Natural killer cell (primary cell): ENCODE results near the gene PTPRN2. TPM values are rescaled to one million over a fixed set of nuclear protein-coding genes. Genes with fewer than 3 reads are reported as not detected.

Experiments used
- ATAC-seq, 3 donors: fragments of 150-1000 bp in 2 of 3; fragments of 200-7000 bp in 1 of 3; cut with Tn5 transposase; 1 replicate in 1 of 3; 2 replicates in 2 of 3; pipeline ENCODE4 v1.10.0; 2021; ENCODE audit warnings: mild to moderate bottlenecking in 2 of 3, moderate library complexity in 2 of 3
- DNase-seq, 2 donors: peaks; one replicate each; pipeline versions ENCODE4 v3.0.0 to v3.0.0-alpha.2; 2013 to 2021; ENCODE audit warnings: mixed read lengths in 1 of 2
- H3K27ac ChIP-seq: one replicate; pipeline ENCODE4 v1.5.1; 2013; ENCODE audit warnings: mild to moderate bottlenecking, low read length
- H3K27me3 ChIP-seq: one replicate; pipeline ENCODE4 v1.6.1; 2013; ENCODE audit warnings: low read length; ENCODE audit not compliant: control insufficient read depth, insufficient read depth
- H3K36me3 ChIP-seq: one replicate; pipeline ENCODE4 v1.6.1; 2013; ENCODE audit warnings: low read length; ENCODE audit not compliant: control insufficient read depth, insufficient read depth
- H3K4me1 ChIP-seq: one replicate; pipeline ENCODE4 v1.6.1; 2013; ENCODE audit warnings: low read length; ENCODE audit not compliant: control insufficient read depth, insufficient read depth
- H3K4me3 ChIP-seq: one replicate; pipeline ENCODE4 v1.5.1; 2013; ENCODE audit warnings: low read length
- H3K9me3 ChIP-seq: one replicate; pipeline ENCODE4 v1.6.1; 2013; ENCODE audit warnings: low read length; ENCODE audit not compliant: control insufficient read depth, insufficient read depth
- H3K27ac Mint-ChIP-seq, 2 donors: one replicate each; pipeline ENCODE4 v1.8.0; 2022; ENCODE audit warnings: mild to moderate bottlenecking in 2 of 2, mixed read lengths in 2 of 2, moderate library complexity in 1 of 2
- H3K27me3 Mint-ChIP-seq, 2 donors: one replicate each; pipeline ENCODE4 v1.8.0; 2022; ENCODE audit warnings: low read depth in 2 of 2, mixed read lengths in 2 of 2
- H3K36me3 Mint-ChIP-seq: one replicate; pipeline ENCODE4 v1.8.0; 2022; ENCODE audit warnings: mixed read lengths
- H3K4me1 Mint-ChIP-seq, 2 donors: one replicate each; pipeline ENCODE4 v1.8.0; 2022; ENCODE audit warnings: mixed read lengths in 2 of 2
- H3K4me3 Mint-ChIP-seq: one replicate; pipeline ENCODE4 v1.8.0; 2022; ENCODE audit warnings: mild to moderate bottlenecking, moderate library complexity, mixed read lengths
- H3K9me3 Mint-ChIP-seq, 2 donors: one replicate each; pipeline ENCODE4 v1.8.0; 2022; ENCODE audit warnings: mixed read lengths in 2 of 2
- WGBS: methylation state at CpG from one replicate; pipeline ENCODE4 v1.1.7; 2013; ENCODE audit warnings: missing lambda C conversion rate; ENCODE audit not compliant: insufficient coverage; 5-methylcytosine and 5-hydroxymethylcytosine counted together
- intact Hi-C: fragments of 100-400 bp; cut with micrococcal nuclease; formaldehyde crosslinking; loops from one replicate; pipeline ENCODE4 v1.14.2; 2022
- total RNA-seq, 4 donors: library from RNA; stranded (reverse); fragments of 120-200 nt in 1 of 4; gene quantifications; one replicate each; pipeline versions ENCODE4 v1.2.3 to v1.2.4, GENCODE V29; 2013 to 2022
- TF ChIP-seq, protein P1 (sequence below): fragments of 200-600 bp; IDR thresholded peaks from one replicate; pipeline ENCODE4 v1.8.0; 2022; ENCODE audit warnings: antibody characterized with exemption

PTPRN2 gene
- total RNA-seq, 3 donors from 2014 or later (not counting 1 experiment from before 2014, with no cell fraction given): 1.3 to 2.5 (median 1.9) TPM

DNA sequence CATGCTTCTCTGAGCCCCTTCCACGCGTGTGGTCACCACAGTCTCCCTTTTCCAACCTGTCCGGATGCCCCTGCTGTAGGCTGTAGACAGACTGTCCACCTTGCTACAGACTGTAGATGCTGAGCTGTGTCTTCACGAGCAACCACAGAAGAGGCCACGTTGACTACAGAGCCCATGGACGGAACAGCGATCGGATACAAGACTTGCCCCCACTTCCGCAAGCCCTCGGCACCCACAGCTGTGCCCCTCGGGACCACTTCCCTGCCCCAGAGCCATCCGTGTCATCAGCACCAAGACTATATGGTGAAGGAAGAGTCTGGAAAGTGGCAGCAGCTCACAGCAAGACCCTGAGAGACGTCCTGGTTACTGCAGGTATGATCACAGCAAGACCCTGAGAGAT, 759.4 kb downstream of the PTPRN2 start:
- ATAC-seq: no peak
- Mint-ChIP-seq H3K4me3 (no peak overlapping the region), H3K27ac (no peak overlapping the region), H3K36me3 (no peaks in the 10 kb centered on the region), H3K9me3 (no peaks in the 10 kb centered on the region), H3K4me1 (no peaks in the 10 kb centered on the region), H3K27me3 (no peaks in the 10 kb centered on the region)
- no peaks in the 10 kb centered on the region for H3K27me3 ChIP-seq
- DNase-seq: no peak
- H3K36me3 ChIP-seq: no peaks in the 10 kb centered on the region
- no peak overlapping the region for H3K27ac ChIP-seq
- WGBS: 91% methylated on average over 13 of the region's 13 CpGs
- H3K4me3 ChIP-seq: no peak overlapping the region
- no peaks in the 10 kb centered on the region for H3K9me3 ChIP-seq
- no peaks in the 10 kb centered on the region for H3K4me1 ChIP-seq
- TF ChIP-seq, protein P1, sequence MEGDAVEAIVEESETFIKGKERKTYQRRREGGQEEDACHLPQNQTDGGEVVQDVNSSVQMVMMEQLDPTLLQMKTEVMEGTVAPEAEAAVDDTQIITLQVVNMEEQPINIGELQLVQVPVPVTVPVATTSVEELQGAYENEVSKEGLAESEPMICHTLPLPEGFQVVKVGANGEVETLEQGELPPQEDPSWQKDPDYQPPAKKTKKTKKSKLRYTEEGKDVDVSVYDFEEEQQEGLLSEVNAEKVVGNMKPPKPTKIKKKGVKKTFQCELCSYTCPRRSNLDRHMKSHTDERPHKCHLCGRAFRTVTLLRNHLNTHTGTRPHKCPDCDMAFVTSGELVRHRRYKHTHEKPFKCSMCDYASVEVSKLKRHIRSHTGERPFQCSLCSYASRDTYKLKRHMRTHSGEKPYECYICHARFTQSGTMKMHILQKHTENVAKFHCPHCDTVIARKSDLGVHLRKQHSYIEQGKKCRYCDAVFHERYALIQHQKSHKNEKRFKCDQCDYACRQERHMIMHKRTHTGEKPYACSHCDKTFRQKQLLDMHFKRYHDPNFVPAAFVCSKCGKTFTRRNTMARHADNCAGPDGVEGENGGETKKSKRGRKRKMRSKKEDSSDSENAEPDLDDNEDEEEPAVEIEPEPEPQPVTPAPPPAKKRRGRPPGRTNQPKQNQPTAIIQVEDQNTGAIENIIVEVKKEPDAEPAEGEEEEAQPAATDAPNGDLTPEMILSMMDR: no peak
- intact Hi-C loops: no loop called here

DNA sequence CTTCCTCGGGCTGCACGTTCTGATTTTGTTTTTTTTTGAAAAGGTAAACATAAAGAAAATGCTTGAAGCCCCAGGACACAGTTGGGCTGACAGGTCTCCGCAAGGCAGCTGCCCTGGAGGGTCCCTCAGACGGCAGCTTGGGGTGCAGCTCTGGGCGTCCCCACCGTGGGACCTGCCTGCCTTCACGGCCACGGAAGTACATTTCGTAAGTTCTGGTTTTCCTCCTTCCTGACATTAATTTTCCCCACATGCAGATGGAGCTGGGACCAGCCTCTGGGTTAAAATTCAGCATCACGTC, 759.8 kb downstream of the PTPRN2 start:
- intact Hi-C loops: no loop called here
- Mint-ChIP-seq H3K27ac (no peak overlapping the region), H3K4me3 (no peak overlapping the region)

DNA sequence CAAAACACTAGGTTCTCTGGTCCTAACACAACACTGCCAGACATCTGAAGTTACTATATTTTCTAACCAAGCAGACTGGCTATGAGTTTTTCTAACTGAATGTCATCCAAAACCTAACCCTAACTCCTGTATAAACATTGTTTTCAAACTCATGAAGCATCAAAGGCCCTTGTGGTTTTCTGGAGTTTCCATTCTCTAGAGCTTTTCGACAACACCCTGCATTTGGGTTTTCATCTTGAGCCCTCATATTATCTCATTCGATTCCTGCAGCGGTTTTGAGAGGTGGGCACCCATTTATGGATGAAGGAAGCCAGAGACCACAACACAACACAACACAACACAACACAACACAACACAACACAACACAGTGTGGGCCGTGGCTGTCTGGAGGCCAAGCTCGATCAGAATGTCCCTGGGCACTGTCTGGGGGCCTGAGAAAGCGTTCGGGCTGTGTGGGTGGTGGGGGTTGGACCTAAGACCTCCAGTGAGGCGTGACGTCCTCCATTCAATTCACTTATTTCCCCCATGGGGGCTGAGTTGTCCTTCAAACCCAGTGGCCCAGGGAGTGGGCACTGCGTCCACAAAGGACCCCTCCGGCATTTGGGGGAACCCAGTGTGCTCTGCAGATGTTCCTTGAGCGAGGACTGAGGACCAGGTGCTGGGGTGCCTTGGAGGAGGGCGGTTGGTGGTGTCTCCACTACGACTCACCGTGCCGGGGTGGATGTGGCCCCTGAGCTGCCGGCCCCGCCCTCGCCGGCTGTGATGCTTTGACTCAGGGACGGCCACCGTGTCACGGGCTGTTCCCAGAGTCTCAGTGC, 760.4 kb downstream of the PTPRN2 start:
- no peaks in the 10 kb centered on the region for H3K9me3 ChIP-seq
- H3K27ac ChIP-seq: no peak overlapping the region
- 84% methylated on average over 19 of the region's 23 CpGs for WGBS
- DNase-seq (peak in 1 of 2 donors; percentile 52), ATAC-seq (no peak)
- Mint-ChIP-seq H3K36me3 (no peaks in the 10 kb centered on the region), H3K4me3 (no peak overlapping the region), H3K4me1 (no peaks in the 10 kb centered on the region), H3K27ac (no peak overlapping the region), H3K27me3 (no peaks in the 10 kb centered on the region), H3K9me3 (no peaks in the 10 kb centered on the region)
- H3K4me3 ChIP-seq: no peak overlapping the region
- no peaks in the 10 kb centered on the region for H3K4me1 ChIP-seq
- H3K27me3 ChIP-seq: no peaks in the 10 kb centered on the region
- no peaks in the 10 kb centered on the region for H3K36me3 ChIP-seq
- TF ChIP-seq, protein P1: no peak
- intact Hi-C loops: no loop called here

More for the DNA sequence above, 759.8 kb downstream of the PTPRN2 start:
- Mint-ChIP-seq H3K9me3 (no peaks in the 10 kb centered on the region), H3K27me3 (no peaks in the 10 kb centered on the region), H3K4me1 (no peaks in the 10 kb centered on the region), H3K36me3 (no peaks in the 10 kb centered on the region)
- DNase-seq (no peak), ATAC-seq (no peak)
- Histone ChIP-seq H3K27me3 (no peaks in the 10 kb centered on the region), H3K27ac (no peak overlapping the region), H3K4me3 (no peak overlapping the region), H3K4me1 (no peaks in the 10 kb centered on the region), H3K9me3 (no peaks in the 10 kb centered on the region), H3K36me3 (no peaks in the 10 kb centered on the region)
- TF ChIP-seq, protein P1: no peak
- 63% methylated on average over 10 of the region's 10 CpGs for WGBS

DNA sequence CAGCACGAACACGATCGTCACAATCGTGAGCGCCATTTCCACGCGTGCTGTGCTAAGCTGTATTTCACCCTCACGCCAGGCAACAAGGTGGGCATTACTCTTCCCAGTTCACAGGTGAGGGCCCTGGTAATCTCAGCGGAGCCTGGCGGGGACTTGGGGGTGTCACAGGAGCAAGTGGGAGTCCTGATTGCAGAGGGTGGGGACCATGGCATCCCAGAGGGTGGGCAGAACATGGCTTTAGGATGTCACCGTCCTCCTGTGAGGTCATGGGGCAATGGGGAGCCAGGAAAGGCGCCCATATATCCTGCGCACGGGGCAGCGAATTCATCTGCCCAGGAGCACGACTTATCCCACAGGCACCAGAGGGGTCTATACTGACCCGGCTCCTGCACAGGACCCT, 761.1 kb downstream of the PTPRN2 start:
- intact Hi-C loops: no loop called here
- Histone ChIP-seq H3K9me3 (no peaks in the 10 kb centered on the region), H3K4me3 (no peak overlapping the region), H3K4me1 (no peaks in the 10 kb centered on the region), H3K27me3 (no peaks in the 10 kb centered on the region), H3K36me3 (no peaks in the 10 kb centered on the region), H3K27ac (no peak overlapping the region)
- ATAC-seq (no peak), DNase-seq (no peak)
- H3K4me1 Mint-ChIP-seq: no peaks in the 10 kb centered on the region
- H3K4me3 Mint-ChIP-seq: no peak overlapping the region
- TF ChIP-seq, protein P1: no peak
- H3K27me3 Mint-ChIP-seq: no peaks in the 10 kb centered on the region
- H3K27ac Mint-ChIP-seq: no peak overlapping the region
- no peaks in the 10 kb centered on the region for H3K9me3 Mint-ChIP-seq
- WGBS: 96% methylated on average over 17 of the region's 17 CpGs
- H3K36me3 Mint-ChIP-seq: no peaks in the 10 kb centered on the region
